HEK293 (cell line): ENCODE data around the gene ITPR3.

Experiments
- KLF7 ChIP-seq: fragments of 450-650 bp; formaldehyde crosslinking; IDR thresholded peaks from 2 replicates; pipeline ENCODE4 v1.5.1; 2016; ENCODE audit warnings: missing biosample characterization, missing genetic modification characterization, borderline replicate concordance
- MYNN ChIP-seq: fragments of 450-650 bp; formaldehyde crosslinking; IDR thresholded peaks from 2 replicates; pipeline ENCODE4 v1.5.1; 2016; ENCODE audit warnings: missing biosample characterization, missing genetic modification characterization, borderline replicate concordance
- SCRT2 ChIP-seq: fragments of 450-650 bp; formaldehyde crosslinking; IDR thresholded peaks from 2 replicates; pipeline ENCODE4 v1.5.1; 2016; ENCODE audit warnings: missing biosample characterization, missing genetic modification characterization
- ZBTB21 ChIP-seq: fragments of 450-650 bp; formaldehyde crosslinking; IDR thresholded peaks from 2 replicates; pipeline ENCODE4 v1.5.1; 2017; ENCODE audit warnings: missing biosample characterization, missing genetic modification characterization
- ZNF140 ChIP-seq: fragments of 450-650 bp; formaldehyde crosslinking; IDR thresholded peaks from 2 replicates; pipeline ENCODE4 v1.5.1; 2016; ENCODE audit warnings: missing biosample characterization, missing genetic modification characterization
- ZNF2 ChIP-seq: fragments of 450-650 bp; formaldehyde crosslinking; IDR thresholded peaks from 2 replicates; pipeline ENCODE4 v1.5.1; 2016; ENCODE audit warnings: missing biosample characterization, missing genetic modification characterization
- ZNF266 ChIP-seq: fragments of 450-650 bp; formaldehyde crosslinking; IDR thresholded peaks from 2 replicates; pipeline ENCODE4 v1.5.1; 2016; ENCODE audit warnings: missing biosample characterization, missing genetic modification characterization, low read depth
- ZNF302 ChIP-seq: fragments of 450-650 bp; formaldehyde crosslinking; IDR thresholded peaks from 2 replicates; pipeline ENCODE4 v1.5.1; 2016; ENCODE audit warnings: missing biosample characterization, missing genetic modification characterization, low read depth
- ZNF394 ChIP-seq: fragments of 450-650 bp; formaldehyde crosslinking; IDR thresholded peaks from 2 replicates; pipeline ENCODE4 v1.5.1; 2016; ENCODE audit warnings: missing biosample characterization, missing genetic modification characterization, mild to moderate bottlenecking, moderate library complexity, borderline replicate concordance
- ZNF433 ChIP-seq: fragments of 450-650 bp; formaldehyde crosslinking; IDR thresholded peaks from 2 replicates; pipeline ENCODE4 v1.5.1; 2016; ENCODE audit warnings: missing biosample characterization, missing genetic modification characterization, low read depth
- ZNF449 ChIP-seq: fragments of 450-650 bp; formaldehyde crosslinking; IDR thresholded peaks from 2 replicates; pipeline ENCODE4 v1.5.1; 2017; ENCODE audit warnings: missing biosample characterization, mild to moderate bottlenecking, missing genetic modification characterization, moderate library complexity
- ZNF473 ChIP-seq: fragments of 450-650 bp; formaldehyde crosslinking; IDR thresholded peaks from 2 replicates; pipeline ENCODE4 v1.5.1; 2017; ENCODE audit warnings: missing biosample characterization, missing genetic modification characterization
- ZNF530 ChIP-seq: fragments of 450-650 bp; formaldehyde crosslinking; IDR thresholded peaks from 2 replicates; pipeline ENCODE4 v1.5.1; 2016; ENCODE audit warnings: low read depth, missing biosample characterization, missing genetic modification characterization
- ZNF621 ChIP-seq: fragments of 450-650 bp; formaldehyde crosslinking; IDR thresholded peaks from 2 replicates; pipeline ENCODE4 v1.5.1; 2017; ENCODE audit warnings: missing biosample characterization, missing genetic modification characterization
- ZNF76 ChIP-seq: fragments of 450-650 bp; formaldehyde crosslinking; IDR thresholded peaks from 2 replicates; pipeline ENCODE4; 2016; ENCODE audit warnings: low read depth, missing biosample characterization, missing genetic modification characterization, borderline replicate concordance
- ZNF837 ChIP-seq: fragments of 450-650 bp; formaldehyde crosslinking; IDR thresholded peaks from 2 replicates; pipeline ENCODE4 v1.5.1; 2016; ENCODE audit warnings: missing biosample characterization, missing genetic modification characterization
- ZSCAN5A ChIP-seq: fragments of 450-650 bp; formaldehyde crosslinking; IDR thresholded peaks from 2 replicates; pipeline ENCODE4 v1.5.1; 2016; ENCODE audit warnings: missing biosample characterization, missing genetic modification characterization
- TF ChIP-seq, protein P1 (sequence below): fragments of 450-650 bp; formaldehyde crosslinking; IDR thresholded peaks from 2 replicates; pipeline ENCODE4 v1.5.1; 2017; ENCODE audit warnings: missing biosample characterization, missing genetic modification characterization
- TF ChIP-seq, protein P2 (sequence below): fragments of 450-650 bp; formaldehyde crosslinking; IDR thresholded peaks from 2 replicates; pipeline ENCODE4 v1.5.1; 2016; ENCODE audit warnings: missing biosample characterization, missing genetic modification characterization
- TF ChIP-seq, protein P3 (sequence below): fragments of 450-650 bp; formaldehyde crosslinking; conservative IDR thresholded peaks from 2 replicates; pipeline ENCODE4 v1.5.1; 2016; ENCODE audit warnings: low read depth, missing biosample characterization, missing genetic modification characterization
- TF ChIP-seq, protein P4 (sequence below): fragments of 450-650 bp; formaldehyde crosslinking; IDR thresholded peaks from 2 replicates; pipeline ENCODE4 v1.5.1; 2016; ENCODE audit warnings: missing biosample characterization, missing genetic modification characterization, low read depth
- TF ChIP-seq, protein P5 (sequence below): fragments of 450-650 bp; formaldehyde crosslinking; IDR thresholded peaks from 2 replicates; pipeline ENCODE4 v1.5.1; 2017; ENCODE audit warnings: missing biosample characterization, missing genetic modification characterization

The ITPR3 gene

GRCh38 chr6:33621711-33622388 lies 728 bp downstream of the ITPR3 start (continued):
- peak; percentile 82; the same call in 1 of the 2 replicates for TF ChIP-seq ZNF76
- TF ChIP-seq, protein P1, sequence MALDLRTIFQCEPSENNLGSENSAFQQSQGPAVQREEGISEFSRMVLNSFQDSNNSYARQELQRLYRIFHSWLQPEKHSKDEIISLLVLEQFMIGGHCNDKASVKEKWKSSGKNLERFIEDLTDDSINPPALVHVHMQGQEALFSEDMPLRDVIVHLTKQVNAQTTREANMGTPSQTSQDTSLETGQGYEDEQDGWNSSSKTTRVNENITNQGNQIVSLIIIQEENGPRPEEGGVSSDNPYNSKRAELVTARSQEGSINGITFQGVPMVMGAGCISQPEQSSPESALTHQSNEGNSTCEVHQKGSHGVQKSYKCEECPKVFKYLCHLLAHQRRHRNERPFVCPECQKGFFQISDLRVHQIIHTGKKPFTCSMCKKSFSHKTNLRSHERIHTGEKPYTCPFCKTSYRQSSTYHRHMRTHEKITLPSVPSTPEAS (tag by site-specific recombination): no peak
- TF ChIP-seq, protein P2, sequence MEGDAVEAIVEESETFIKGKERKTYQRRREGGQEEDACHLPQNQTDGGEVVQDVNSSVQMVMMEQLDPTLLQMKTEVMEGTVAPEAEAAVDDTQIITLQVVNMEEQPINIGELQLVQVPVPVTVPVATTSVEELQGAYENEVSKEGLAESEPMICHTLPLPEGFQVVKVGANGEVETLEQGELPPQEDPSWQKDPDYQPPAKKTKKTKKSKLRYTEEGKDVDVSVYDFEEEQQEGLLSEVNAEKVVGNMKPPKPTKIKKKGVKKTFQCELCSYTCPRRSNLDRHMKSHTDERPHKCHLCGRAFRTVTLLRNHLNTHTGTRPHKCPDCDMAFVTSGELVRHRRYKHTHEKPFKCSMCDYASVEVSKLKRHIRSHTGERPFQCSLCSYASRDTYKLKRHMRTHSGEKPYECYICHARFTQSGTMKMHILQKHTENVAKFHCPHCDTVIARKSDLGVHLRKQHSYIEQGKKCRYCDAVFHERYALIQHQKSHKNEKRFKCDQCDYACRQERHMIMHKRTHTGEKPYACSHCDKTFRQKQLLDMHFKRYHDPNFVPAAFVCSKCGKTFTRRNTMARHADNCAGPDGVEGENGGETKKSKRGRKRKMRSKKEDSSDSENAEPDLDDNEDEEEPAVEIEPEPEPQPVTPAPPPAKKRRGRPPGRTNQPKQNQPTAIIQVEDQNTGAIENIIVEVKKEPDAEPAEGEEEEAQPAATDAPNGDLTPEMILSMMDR (tag by site-specific recombination): no peak; the same call in 1 of the 2 replicates
- TF ChIP-seq ZSCAN5A (tag by site-specific recombination): no peak
- TF ChIP-seq, protein P3, sequence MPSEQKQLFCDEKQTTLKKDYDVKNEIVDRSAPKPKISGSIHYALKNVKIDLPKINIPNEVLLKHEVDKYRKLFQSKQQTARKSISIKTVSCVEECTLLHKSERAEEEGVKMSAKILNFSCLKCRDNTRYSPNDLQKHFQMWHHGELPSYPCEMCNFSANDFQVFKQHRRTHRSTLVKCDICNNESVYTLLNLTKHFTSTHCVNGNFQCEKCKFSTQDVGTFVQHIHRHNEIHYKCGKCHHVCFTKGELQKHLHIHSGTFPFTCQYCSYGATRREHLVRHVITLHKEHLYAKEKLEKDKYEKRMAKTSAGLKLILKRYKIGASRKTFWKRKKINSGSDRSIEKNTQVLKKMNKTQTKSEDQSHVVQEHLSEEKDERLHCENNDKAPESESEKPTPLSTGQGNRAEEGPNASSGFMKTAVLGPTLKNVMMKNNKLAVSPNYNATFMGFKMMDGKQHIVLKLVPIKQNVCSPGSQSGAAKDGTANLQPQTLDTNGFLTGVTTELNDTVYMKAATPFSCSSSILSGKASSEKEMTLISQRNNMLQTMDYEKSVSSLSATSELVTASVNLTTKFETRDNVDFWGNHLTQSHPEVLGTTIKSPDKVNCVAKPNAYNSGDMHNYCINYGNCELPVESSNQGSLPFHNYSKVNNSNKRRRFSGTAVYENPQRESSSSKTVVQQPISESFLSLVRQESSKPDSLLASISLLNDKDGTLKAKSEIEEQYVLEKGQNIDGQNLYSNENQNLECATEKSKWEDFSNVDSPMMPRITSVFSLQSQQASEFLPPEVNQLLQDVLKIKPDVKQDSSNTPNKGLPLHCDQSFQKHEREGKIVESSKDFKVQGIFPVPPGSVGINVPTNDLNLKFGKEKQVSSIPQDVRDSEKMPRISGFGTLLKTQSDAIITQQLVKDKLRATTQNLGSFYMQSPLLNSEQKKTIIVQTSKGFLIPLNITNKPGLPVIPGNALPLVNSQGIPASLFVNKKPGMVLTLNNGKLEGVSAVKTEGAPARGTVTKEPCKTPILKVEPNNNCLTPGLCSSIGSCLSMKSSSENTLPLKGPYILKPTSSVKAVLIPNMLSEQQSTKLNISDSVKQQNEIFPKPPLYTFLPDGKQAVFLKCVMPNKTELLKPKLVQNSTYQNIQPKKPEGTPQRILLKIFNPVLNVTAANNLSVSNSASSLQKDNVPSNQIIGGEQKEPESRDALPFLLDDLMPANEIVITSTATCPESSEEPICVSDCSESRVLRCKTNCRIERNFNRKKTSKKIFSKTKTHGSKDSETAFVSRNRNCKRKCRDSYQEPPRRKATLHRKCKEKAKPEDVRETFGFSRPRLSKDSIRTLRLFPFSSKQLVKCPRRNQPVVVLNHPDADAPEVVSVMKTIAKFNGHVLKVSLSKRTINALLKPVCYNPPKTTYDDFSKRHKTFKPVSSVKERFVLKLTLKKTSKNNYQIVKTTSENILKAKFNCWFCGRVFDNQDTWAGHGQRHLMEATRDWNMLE (tag by site-specific recombination): no peak
- TF ChIP-seq ZNF621: no peak
- TF ChIP-seq ZNF530 (tag by site-specific recombination): no peak
- TF ChIP-seq ZNF394 (tag by site-specific recombination): no peak
- TF ChIP-seq ZNF433 (tag by site-specific recombination): no peak
- no peak for TF ChIP-seq MYNN (tag by site-specific recombination)
- TF ChIP-seq, protein P4, sequence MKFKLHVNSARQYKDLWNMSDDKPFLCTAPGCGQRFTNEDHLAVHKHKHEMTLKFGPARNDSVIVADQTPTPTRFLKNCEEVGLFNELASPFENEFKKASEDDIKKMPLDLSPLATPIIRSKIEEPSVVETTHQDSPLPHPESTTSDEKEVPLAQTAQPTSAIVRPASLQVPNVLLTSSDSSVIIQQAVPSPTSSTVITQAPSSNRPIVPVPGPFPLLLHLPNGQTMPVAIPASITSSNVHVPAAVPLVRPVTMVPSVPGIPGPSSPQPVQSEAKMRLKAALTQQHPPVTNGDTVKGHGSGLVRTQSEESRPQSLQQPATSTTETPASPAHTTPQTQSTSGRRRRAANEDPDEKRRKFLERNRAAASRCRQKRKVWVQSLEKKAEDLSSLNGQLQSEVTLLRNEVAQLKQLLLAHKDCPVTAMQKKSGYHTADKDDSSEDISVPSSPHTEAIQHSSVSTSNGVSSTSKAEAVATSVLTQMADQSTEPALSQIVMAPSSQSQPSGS: no peak
- TF ChIP-seq ZNF2 (tag by site-specific recombination): no peak
- no peak for TF ChIP-seq ZNF837
- no peak for TF ChIP-seq ZNF140 (tag by site-specific recombination)
- 0 out of 2 replicates have a peak, but pooled peaks have one; percentile 8 for TF ChIP-seq KLF7 (tag by site-specific recombination)
- TF ChIP-seq SCRT2: no peak
- TF ChIP-seq, protein P5, sequence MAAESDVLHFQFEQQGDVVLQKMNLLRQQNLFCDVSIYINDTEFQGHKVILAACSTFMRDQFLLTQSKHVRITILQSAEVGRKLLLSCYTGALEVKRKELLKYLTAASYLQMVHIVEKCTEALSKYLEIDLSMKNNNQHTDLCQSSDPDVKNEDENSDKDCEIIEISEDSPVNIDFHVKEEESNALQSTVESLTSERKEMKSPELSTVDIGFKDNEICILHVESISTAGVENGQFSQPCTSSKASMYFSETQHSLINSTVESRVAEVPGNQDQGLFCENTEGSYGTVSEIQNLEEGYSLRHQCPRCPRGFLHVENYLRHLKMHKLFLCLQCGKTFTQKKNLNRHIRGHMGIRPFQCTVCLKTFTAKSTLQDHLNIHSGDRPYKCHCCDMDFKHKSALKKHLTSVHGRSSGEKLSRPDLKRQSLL (tag by site-specific recombination): no peak
- no peak for TF ChIP-seq ZNF266 (tag by site-specific recombination)
- TF ChIP-seq ZNF473 (tag by site-specific recombination): no peak
- TF ChIP-seq ZBTB21 (tag by site-specific recombination): no peak
- TF ChIP-seq ZNF449: no peak
- TF ChIP-seq ZNF302 (tag by site-specific recombination): no peak
